Tibial artery (tissue), 4 donors: ENCODE data around the gene CCDC15.

Source experiments
- DNase-seq, 2 donors: peaks; one replicate each; pipeline ENCODE4 v3.0.0-alpha.2; 2019
- H3K27ac ChIP-seq, 2 donors: fragments of 200-600 bp; sonication (generic) in 1 of 2; 1 replicate in 1 of 2; 2 replicates in 1 of 2; pipeline ENCODE4 v1.5.1; 2018 to 2019; ENCODE audit warnings: mild to moderate bottlenecking in 1 of 2
- H3K27me3 ChIP-seq, 2 donors: fragments of 200-600 bp; sonication (generic) in 1 of 2; one replicate each; pipeline versions ENCODE4 v1.5.1 to v1.6.0; 2016 to 2019
- H3K36me3 ChIP-seq, 3 donors: fragments of 200-600 bp; sonication (generic) in 2 of 3; one replicate each; pipeline ENCODE4 v1.5.1; 2016 to 2019; ENCODE audit warnings: mild to moderate bottlenecking in 2 of 3
- H3K4me1 ChIP-seq, 4 donors: fragments of 200-600 bp; sonication (generic) in 2 of 4; 1 replicate in 3 of 4; 2 replicates in 1 of 4; pipeline ENCODE4 v1.5.1; 2016 to 2019
- H3K4me3 ChIP-seq, 2 donors: fragments of 200-600 bp; sonication (generic) in 1 of 2; 1 replicate in 1 of 2; 2 replicates in 1 of 2; pipeline ENCODE4 v1.5.1; 2018 to 2019; ENCODE audit warnings: mild to moderate bottlenecking in 2 of 2
- H3K9me3 ChIP-seq, 3 donors: fragments of 200-600 bp; sonication (generic) in 1 of 3; one replicate each; pipeline ENCODE4 v1.5.1; 2016 to 2019
- intact Hi-C: fragments of 100-400 bp; cut with DNase I; formaldehyde crosslinking; loops from one replicate; pipeline ENCODE4 v1.15.0; 2023; ENCODE audit warnings: low total_unique reads
- TF ChIP-seq, protein P1 (sequence below), 2 experiments: fragments of 200-600 bp in 1 of 2; fragments of 450-650 bp in 1 of 2; IDR thresholded peaks; one replicate each; pipeline ENCODE4 v1.5.1; 2017 to 2019; ENCODE audit warnings: antibody characterized with exemption in 2 of 2, mild to moderate bottlenecking in 1 of 2, moderate library complexity in 1 of 2

The CCDC15 gene

DNA sequence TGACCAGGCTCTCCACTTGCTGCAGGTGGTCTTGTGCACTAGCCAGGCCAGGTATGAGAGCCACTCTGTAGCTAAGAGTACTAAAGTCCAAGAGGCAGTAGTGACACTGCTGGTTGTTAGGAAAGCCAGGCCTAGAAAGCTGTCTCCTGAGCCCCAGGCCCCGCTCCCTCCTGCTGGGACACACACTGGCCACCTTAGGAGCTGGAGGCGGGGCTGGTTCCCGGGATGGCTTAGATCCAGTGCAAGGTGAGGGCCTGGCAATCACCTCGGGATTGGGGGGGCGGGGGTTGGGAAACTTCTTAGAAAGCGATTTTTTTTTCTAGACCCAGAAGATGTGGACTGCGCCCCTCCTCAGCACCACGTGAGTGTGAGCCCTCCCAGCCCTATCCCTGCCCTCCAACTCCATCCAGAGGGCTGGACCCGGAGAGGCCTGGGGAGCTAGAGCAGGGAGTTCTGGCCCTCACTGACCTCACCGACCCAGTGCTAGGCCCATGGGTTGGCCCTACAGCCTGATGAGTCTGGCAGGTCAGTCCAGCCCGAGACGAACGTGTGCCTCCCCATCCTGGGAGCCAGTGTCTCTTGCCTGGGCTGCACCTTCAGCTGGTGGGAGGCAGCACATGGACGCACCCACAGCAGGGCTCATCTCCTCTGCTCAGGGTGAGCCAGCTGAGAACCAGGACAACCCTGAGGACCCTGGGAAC lies 127.2 kb downstream of the CCDC15 start:
- TF ChIP-seq, protein P1, sequence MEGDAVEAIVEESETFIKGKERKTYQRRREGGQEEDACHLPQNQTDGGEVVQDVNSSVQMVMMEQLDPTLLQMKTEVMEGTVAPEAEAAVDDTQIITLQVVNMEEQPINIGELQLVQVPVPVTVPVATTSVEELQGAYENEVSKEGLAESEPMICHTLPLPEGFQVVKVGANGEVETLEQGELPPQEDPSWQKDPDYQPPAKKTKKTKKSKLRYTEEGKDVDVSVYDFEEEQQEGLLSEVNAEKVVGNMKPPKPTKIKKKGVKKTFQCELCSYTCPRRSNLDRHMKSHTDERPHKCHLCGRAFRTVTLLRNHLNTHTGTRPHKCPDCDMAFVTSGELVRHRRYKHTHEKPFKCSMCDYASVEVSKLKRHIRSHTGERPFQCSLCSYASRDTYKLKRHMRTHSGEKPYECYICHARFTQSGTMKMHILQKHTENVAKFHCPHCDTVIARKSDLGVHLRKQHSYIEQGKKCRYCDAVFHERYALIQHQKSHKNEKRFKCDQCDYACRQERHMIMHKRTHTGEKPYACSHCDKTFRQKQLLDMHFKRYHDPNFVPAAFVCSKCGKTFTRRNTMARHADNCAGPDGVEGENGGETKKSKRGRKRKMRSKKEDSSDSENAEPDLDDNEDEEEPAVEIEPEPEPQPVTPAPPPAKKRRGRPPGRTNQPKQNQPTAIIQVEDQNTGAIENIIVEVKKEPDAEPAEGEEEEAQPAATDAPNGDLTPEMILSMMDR (IDR thresholded peaks at IDR 0.05), result no peak
- Histone ChIP-seq H3K4me1 (no peaks in the 10 kb centered on the region), H3K9me3 (no peaks in the 10 kb centered on the region), H3K27me3 (peaks cover 0 to 36% of the 10 kb centered on the region in 2 donors), H3K27ac (no peak overlapping the region), H3K36me3 (no peaks in the 10 kb centered on the region), H3K4me3 (no peak overlapping the region)
- intact Hi-C loops, result no loop called here
- DNase-seq, result no peak

DNA sequence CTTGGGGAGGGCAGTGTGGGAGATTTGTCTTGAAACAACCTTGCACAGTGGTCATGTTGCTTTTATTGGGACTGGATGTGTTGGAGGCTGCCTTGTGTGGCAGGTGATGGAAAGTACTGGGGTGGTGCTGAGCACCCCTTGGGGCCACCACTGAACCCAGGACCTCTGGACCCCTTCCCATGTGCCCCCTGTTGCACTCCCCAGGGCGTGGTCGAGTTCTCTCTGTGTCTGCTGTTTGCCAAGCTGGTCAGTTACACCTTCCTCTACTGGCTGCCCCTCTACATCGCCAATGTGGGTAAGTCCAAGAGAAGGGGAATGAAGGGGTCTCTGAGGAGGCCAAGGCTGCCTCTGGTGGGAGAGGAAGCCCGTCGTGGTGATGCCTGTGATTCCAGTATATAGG lies 128.0 kb downstream of the CCDC15 start:
- Histone ChIP-seq H3K4me1 (no peaks in the 10 kb centered on the region), H3K36me3 (no peaks in the 10 kb centered on the region), H3K9me3 (no peaks in the 10 kb centered on the region), H3K27me3 (peaks cover 0 to 36% of the 10 kb centered on the region in 2 donors), H3K27ac (no peak overlapping the region), H3K4me3 (no peak overlapping the region)
- TF ChIP-seq, protein P1 (IDR thresholded peaks at IDR 0.05), result no peak
- intact Hi-C loops, result no loop called here
- no peak for DNase-seq

DNA sequence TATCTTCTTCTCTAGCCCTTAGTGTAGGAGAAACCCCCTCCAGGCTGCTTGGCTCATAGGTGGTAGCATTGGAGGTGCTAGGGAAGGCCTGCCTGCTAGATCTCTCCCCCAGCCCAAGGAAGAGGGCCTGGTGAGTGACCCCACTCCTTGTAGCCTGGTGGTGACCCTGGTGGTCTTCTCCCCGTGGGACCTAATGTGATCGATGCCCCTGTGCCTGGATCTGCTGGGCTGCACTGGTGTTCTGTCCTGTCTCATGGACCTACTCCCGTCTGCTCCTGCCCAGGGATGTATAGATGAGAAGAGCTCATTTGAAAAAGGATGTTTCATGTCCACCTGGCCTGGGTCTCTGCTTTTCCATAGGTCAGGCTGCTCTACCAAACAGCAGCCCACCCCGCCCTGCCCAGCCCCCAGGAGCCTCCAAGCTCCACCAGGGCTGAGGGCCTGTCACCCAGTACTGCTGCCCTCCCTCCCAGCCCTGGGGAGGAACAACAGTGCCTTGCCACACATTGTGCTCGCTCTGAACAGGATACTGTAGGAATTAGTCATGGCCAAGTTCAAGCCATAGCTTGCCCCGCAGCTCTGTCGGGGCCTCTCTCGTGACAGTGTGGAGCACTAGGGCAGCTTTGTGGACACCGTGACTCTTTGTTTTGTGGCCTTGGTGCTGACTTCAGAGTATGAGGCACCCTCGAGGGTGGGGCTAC lies 128.8 kb downstream of the CCDC15 start:
- Histone ChIP-seq H3K9me3 (no peaks in the 10 kb centered on the region), H3K27me3 (peaks cover 0 to 36% of the 10 kb centered on the region in 2 donors), H3K4me1 (no peaks in the 10 kb centered on the region), H3K36me3 (no peaks in the 10 kb centered on the region), H3K4me3 (no peak overlapping the region), H3K27ac (no peak overlapping the region)
- TF ChIP-seq, protein P1 (IDR thresholded peaks at IDR 0.05), result no peak
- intact Hi-C loops, result no loop called here
- no peak for DNase-seq

DNA sequence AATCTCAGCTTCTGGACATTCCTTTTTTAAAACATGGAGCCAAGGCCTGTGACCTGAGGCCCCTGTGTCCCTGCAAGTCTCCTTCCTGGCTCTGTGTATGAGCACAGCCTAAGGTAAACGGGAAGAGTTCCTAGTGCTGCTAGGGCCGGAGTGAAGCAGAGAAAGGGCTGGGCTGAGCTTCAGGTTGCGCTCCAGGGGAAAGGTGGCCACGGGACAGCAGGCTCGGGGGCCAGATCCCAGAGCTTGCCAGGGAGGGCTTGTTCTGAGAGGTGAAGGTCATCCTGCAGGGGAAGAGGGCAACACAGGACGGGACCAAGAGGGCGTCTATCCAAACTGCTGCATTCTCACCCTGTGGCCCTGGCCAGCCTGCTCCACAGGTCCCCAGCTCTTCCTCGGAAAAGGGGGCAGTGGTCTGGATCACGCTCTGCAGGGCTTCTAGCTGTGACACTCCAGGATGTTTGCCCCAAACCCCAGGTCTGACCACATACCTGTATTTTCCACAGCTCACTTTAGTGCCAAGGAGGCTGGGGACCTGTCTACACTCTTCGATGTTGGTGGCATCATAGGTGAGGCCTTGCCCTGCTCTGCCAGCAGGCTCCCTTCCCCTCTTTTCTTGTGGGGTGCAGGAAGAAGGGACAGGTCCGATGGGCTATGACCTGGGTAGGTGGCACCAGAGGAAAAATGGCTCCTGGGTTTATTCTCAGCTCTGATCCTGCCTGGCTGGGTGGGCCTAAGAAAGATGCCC lies 129.5 kb downstream of the CCDC15 start:
- Histone ChIP-seq H3K36me3 (no peaks in the 10 kb centered on the region), H3K4me1 (no peaks in the 10 kb centered on the region), H3K4me3 (no peak overlapping the region), H3K27ac (no peak overlapping the region), H3K9me3 (no peaks in the 10 kb centered on the region), H3K27me3 (peaks cover 0 to 36% of the 10 kb centered on the region in 2 donors)
- intact Hi-C loops, result no loop called here
- DNase-seq, result no peak
- TF ChIP-seq, protein P1 (IDR thresholded peaks at IDR 0.05), result no peak

DNA sequence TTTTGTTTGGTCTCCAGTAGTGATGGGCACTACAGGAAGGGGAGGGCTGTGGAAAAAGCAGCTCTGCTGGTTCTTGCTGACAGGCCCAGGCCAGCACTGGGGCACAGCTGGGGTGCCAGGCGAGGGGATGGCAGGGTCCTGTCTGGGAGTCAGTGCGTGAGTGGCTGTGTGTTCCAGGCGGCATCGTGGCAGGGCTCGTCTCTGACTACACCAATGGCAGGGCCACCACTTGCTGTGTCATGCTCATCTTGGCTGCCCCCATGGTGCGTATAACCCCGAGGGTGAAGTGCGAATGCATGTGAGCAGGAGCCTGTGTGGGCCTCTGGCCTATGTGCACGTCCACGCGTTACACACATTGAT lies 130.0 kb downstream of the CCDC15 start:
- TF ChIP-seq, protein P1 (IDR thresholded peaks at IDR 0.05), result no peak
- no peak overlapping the region for H3K27ac ChIP-seq
- no peaks in the 10 kb centered on the region for H3K4me1 ChIP-seq
- no peaks in the 10 kb centered on the region for H3K36me3 ChIP-seq
- intact Hi-C loops, result no loop called here
- H3K9me3 ChIP-seq, result no peaks in the 10 kb centered on the region
- H3K27me3 ChIP-seq, result peaks cover 0 to 36% of the 10 kb centered on the region in 2 donors
- no peak overlapping the region for H3K4me3 ChIP-seq
- DNase-seq, result no peak
